ENCODE measurements around the gene HINT1.
"Not testable (repeated sequence)": the region's sequence is repeated elsewhere in the genome, so short reads cannot be mapped to it uniquely, and the experiment has no call there.

The HINT1 gene

DNA sequence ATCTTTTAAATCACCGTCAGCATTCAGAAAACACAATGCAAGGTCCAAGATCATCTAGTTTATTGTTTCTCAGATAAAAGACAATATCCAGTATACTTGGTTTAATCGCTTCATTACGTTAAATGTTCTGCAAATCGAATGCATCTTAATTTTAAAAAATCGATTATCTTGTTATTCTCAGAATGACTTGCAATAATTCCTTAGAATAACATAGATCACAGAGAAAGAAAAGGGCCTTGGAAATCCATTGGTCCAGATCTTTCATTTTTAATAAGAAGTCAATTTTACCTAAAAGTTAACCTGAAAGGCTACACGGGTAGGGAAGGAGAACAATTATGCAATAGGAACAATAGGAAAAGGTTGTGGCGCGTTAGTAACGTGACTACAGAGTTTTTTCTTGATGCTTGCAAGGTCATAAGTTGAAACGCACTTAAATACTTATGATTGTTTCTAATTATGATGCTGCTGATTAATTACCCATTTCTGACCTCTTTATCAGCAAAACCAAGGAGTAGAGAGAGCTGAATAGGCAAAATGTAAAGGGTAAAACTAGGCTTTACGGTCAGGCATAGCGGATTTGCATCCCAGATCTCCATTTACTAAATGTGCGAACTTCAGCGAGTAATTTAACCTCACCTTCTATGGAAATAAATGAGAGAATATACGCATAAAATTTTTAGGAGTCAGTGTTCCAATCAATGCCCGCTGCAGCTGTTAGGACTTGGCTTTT, 4.9 kb upstream of the HINT1 start:
- no peak for DNase-seq

DNA sequence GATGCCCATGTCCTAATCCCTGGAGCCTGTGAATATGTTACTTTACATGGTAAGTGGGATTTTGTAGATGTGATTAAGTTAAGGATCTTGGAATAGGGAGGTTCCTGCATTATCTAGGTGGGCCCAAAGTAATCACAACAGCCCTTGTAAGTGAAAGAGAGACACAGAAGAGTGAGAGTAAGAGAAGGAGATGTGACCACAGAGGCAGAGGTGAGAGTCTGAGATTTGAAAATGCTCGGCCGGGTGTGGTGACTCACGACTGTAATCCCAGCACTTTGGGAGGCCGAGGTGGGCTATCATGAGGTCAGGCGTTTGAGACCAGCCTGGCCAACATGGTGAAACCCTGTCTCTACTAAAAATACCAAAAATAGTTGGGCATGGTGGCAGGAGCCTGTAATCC, 2.6 kb upstream of the HINT1 start:
- no peak for DNase-seq

DNA sequence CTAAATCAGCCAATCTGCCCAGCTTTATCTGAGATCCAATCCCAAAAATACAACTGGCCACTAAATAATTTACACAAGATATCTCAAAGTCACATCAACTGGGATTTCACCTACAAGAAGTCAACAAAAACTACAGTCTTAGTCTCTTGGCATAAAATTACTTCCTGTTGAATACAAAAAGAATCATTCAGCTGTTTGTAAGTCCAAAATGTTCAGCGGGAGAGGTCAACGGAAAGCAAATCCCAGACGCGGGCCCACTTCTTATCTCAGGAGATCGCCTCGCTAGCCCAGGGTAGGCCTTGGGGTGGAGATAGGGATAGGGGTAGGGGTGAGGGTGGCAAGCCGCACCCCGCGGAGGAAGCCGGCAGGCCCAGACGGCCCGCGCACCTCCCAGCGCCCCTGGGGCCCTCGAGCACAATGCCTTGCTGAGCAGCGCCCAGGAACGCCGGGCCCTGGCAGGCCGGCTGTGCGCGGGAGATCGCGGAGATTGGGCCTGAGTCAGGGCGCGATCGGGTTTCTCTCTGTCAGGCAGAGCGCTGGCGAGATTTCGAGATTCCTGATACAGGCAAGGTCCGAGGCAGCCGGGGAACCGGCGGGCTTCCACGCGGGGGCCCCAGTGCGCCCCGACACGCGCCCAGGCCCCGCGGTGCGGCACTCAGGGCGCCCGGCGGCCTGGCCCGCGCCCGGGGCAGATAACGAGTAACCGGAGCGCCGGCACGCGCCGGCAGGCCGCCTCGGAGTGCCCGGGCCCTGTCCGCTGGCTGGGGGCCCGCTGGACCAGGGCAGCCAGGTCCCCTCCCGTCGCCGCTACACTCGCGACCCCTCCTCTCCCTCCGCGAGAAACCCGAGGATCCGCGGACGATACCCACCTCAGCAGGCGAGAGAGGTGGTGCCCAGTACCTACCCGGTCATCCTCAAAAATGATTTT, 601 bp downstream of the HINT1 start:
- DNase-seq, result peak; percentile 81

DNA sequence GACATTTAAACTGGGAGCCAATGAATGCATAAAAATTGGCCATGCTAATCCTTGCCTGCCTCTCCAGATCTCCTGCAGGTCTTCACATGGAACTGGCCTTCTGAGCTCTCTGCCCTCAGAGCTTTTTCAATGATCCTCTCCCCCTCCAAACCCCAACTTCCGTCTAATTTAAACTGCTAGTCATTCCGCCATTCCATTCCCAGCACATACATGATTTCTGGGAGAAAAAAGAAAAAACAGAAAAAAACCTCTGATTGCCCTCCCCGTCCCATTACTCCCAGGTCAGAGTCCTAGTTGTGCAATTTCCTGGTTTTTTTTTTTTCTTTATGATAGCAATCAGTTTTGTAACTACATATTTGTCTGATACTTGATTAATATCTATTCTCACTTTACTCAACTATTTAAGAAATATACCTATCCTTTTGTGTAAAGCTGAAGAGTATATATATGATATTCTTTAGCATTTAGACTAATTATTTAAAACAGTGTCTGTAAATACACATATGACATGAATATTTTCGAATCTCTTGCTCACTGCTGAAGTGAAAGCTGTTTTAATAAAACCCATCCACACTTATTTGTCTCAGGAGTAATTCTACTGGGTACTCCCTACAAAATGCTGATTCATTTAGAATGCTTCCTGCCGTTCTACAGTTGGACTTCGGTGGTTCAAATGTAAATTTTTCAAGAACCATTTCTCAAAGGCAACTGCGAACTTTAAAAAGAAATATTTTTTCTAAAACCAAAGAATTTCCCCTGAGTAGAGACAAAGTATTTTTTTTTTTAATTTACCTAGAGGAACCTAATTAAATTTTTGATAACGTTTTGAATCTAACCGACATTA, 1.6 kb downstream of the HINT1 start:
- peak; percentile 71 for DNase-seq

DNA sequence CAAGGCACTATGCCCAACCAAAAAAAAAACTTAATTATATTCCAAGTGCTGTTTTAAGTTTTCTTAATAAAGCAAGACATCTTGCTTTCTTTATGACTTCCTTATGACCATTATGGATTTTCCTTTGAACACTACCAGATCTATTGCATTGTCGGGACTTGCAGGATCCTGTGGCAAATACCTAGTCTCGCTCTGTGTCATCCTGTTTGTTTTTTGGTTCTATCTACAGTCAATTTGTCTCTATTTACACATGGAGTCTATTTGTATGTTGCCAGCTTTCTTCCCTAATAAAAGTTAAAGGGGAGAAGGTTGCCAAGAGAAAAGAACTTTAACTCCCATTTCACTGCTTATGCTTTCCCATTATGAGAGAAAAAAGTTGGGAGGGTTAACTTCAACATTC, 4.9 kb downstream of the HINT1 start:
- no peak for DNase-seq

DNA sequence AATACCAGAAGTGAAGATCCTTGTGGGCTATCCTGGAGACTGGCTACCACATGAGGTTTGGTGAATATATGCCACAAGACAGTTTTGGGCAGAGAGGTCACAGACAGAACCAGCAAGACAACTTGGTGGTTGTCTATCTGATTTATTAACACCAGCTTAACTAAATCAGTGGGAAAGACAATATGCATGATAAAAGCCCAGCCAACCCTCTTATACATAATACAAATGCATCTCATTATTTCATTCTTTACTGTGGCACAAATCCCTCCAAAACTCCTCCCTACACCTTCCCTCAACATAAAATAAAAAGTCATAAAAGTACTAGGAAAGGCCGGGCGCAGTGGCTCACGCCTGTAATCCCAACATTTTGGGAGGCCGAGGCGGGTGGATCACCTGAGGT, 8.1 kb downstream of the HINT1 start:
- no peak for DNase-seq

DNA sequence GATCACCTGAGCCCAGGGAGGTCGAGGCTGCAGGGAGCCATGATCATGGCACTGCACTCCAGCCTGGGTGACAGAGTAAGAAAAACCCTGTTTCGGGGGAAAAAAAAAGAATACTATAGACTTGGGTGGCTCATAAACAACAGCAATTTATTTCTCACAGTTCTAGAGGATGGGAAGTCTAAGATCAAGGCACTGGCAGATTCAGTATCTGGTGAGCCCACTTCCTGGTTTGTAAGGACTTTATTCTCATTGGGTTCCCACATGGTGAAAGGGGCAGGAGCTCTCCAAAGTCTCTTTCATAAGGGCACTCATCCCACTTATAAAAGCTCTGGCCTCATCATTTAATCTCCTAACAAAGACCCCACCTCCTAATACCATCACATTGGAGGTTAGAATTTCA, 8.7 kb downstream of the HINT1 start:
- DNase-seq, result no peak

DNA sequence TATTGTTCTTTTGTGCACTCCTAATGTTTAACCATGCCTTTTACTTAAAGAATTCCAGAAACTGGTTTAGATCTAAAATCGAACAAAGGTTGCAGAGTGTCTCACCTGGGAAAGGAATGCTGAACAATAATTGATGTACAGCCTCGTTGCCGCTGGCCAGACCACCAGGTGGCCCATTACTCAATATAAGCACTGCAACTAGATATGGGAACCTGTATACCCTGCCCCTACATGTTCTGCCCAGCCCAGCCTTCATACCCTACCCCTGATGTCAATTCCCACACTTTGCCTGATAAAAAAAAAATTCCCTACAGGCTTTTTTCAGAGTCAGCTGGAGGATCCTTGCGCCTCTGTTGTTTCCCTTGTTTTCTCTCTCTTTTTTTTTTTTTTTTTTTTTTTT, 13.8 kb downstream of the HINT1 start:
- no peak for DNase-seq

DNA sequence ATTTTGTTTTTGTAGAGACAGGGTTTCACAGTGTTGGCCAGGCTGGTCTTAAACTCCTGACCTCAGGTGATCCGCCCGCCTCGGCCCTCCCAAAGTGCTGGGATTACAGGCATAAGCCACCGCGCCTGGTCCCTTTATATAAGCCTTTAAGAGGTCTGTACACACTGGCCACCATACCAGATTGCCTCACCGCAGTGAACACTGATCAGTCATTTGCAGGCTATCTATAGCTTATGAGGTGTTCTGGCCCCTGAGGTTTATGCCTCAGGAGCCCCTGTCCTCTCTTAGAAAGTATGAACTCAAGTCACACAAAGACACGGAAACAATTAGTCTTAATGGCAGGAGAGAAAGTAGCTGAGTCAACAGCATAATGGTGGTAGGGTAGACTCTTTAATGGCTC, 14.6 kb downstream of the HINT1 start:
- no peak for DNase-seq

DNA sequence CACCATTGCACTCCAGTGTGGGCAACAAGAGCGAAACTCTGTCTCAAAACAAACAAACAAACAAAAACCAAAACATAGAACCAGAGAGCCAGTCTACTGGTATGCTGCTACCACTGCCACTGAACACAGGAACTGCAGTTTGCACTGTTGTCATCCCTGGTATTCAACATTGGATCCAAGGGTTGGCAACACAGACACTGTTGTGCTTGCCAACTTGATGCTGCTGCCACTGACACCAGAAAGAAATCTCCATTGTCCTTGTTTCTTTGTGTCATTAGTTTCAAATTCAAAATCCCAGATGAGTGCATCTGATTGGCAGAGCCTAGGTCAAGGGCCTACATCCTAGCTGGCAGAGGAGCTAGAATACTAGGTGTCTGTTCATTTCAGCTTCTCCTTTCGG, 16.2 kb downstream of the HINT1 start:
- DNase-seq, result no peak

DNA sequence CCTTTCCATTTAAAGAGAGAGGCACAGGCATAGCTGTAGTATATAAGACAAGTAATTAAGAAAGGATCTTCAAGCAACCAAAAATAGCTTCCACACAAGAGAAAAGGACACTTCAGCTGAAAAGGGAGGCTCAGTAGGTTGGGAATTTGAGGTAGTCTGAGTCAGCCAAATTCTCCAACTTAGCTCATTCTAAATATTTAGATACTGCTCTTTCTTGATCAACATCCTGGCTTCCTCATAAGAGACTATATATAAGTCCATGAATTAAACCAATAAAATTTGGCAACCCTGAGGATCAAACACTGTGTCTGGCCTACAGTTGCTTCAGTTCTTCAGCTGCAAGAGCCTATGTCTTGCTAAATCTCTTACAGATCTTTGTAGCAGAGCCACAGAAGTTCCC, 17.8 kb downstream of the HINT1 start:
- DNase-seq, result no peak

DNA sequence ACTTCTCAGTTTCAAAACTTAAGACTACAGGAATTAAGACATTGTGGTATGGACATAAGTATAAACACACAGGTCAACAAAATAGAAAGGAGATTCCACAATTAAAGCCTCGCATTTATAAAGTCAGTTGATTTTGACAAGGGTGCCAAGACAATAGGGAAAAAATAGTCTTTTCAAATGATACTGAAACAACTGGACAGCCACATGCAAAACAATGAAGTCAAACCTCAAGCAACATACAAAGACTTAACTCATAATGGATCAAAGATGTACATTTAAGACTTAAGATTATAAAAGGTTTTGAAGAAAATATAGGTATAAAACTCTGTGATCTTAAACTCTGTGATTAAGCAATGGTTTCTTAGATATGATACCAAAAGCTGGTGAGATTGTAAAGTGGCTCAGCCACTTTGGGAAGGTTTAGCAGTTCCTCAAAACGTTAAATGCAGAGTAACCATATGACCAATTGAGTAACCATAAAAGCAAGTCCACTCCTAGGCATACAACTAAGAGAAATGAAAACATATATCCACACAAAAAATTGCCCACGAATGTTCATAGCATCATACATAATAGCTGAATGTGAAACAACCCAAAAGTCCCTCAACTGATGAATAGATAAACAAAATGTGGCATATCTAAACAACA, 22.0 kb downstream of the HINT1 start:
- DNase-seq, result peak; percentile 33

DNA sequence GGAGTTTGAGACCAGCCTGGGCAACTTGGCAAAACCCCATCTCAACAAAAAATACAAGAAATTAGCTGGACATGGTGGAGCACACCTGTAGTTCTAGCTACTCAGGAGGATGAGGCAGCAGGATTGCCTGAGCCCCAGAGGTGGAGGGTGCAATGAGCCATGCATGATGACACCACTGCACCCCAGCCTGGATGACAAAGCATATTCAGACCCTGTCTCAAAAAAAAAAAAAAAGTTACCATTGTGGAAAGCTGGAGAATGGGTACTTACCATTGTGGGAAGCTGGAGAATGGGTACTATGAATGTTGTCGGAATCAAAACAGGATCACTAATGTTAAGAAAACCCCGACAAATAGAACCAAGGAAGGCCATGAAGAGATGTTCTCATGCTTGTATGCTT, 25.7 kb downstream of the HINT1 start:
- DNase-seq, result no peak

DNA sequence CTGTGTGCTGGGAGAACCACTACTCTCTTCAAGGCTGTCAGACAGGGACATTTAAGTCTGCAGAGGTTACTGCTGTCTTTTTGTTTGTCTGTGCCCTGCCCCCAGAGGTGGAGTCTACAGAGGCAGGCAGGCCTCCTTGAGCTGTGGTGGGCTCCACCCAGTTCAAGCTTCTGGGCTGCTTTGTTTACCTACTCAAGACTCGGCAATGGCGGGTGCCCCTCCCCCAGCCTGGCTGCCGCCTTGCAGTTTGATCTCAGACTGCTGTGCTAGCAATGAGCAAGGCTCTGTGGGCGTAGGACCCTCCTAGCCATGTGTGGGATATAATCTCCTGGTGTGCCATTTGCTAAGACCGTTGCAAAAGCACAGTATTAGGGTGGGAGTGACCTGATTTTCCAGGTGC, 26.6 kb downstream of the HINT1 start:
- DNase-seq, result not testable (repeated sequence)

DNA sequence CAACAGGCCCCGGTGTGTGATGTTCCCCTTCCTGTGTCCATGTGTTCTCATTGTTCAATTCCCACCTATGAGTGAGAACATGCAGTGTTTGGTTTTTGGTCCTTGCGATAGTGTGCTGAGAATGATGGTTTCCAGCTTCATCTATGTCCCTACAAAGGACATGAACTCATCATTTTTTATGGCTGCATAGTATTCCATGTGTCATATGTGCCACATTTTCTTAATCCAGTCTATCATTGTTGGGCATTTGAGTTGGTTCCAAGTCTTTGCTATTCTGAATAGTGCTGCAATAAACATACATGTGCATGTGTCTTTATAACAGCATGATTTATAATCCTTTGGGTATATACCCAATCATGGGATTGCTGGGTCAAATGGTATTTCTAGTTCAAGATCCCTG, 32.0 kb downstream of the HINT1 start:
- DNase-seq, result not testable (repeated sequence)

DNA sequence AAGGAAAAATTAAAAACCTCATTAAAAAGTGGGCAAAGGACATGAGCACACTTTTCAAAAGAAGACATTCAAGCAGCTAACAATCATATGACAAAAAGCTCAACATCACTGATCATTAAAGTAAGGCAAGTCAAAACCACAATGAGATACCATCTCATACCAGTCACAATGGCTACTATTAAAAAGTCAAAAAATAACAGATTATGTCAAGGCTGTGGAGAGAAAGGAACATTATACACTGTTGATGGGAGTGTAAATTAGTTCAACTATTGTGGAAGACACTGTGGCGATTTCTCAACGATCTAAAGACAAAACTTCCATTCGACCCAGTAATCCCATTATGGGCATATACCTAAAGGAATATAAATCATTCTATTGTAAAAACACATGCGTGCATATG, 35.8 kb downstream of the HINT1 start:
- no peak for DNase-seq

DNA sequence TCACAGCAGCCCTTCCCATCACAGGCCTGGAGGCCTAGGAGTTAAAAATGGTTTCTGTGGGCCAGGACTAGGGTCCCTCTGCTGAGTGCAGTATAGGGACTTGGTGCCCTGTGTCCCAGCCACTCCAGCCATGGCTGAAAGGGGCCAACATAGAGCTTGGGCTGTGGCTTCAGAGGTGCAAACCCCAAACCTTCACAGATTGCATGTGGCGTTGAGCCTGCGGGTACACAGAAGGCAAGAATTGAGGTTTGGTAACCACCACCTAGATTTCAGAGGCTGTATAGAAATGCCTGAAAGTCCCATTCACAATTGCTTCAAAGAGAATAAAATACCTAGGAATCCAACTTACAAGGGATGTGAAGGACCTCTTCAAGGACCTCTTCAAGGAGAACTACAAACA, 37.8 kb downstream of the HINT1 start:
- not testable (repeated sequence) for DNase-seq

DNA sequence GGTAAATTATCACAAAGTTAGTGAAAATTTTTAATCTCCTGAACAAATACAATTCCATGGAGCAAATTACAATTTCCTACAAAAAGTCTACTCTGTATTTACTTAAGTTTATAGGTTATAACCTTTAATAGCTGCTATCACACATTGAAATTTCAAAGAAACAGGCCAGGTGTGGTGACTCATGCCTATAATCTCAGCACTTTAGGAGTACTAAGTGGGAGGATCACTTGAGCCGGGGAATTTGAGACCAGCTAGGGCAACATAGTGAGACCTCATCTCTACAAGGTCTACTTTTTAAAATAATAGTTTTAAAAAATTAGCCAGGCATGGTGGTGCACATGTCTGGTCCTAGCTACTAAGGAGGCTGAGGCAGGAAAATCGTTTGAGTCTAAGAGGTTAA, 50.3 kb downstream of the HINT1 start:
- DNase-seq, result no peak

DNA sequence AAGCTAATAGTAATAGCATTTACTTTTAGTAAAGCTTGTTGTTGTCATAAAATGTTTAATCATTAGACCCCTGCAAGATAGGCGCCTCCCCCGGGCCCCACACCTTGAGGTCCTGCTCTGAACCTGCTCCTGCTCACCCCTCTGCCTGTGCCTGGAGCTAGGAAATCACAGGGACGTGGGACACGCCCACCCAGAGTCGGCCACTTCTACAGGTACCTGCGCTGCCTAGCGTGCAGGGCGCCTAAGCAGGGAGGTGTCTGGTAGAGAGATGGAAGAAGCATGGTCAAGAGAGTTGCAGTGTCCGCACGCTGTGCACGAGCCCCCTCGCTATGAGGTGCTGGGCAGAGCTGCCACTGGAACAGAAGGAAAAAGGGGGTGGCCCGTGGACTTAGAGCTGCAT, 52.6 kb downstream of the HINT1 start:
- no peak for DNase-seq

DNA sequence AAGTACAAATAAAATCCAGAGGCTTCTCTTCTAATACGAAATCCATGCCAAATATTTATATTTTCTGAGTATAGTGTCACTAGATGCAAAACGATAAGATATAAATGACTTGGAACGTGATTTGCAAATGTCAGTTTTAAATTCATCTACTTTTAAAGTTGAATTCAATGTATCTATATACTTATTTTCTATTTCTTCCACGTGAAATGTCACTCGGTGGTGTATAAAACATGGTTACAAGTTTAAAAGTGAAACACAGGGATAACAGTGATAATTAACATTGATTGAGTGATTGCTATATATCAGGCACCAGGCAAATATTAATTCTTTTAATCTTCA, 54.8 kb downstream of the HINT1 start:
- DNase-seq, result no peak

DNA sequence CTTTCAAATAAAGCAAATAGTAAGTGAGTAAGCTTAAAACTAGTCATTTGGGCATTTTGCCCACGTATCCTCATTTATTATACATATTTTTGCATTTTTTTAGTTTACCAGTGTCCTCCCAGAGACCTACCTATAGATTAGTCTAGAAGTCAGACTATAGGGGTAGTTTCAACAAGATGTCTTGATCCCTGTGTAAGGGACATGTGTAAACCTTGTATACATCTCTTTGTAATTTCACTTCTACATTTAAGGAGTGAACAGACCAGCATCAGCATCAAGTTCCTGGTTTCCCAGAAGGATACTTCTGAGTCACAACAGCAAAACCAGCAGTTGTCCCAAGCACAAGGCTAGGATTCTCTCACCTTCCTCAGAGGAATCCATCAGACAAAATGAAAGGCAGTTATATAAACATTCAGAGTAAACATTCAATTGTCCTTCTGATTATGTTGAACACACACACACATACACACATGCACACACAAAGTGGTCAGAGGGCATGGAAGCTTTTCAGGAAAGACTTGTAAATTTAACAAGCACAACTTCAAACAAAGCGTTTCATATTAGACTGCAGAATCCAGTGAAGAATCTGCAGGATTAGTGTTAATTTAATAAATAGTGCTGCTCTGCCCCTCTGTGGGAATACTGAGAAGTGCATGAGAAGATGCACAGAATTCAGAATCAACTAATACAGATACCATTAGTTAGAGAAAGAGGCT, 55.4 kb downstream of the HINT1 start:
- peak; percentile 82 for DNase-seq

All from OCI-M1 (cell line).